HepG2 (cell line): ENCODE measurements around the gene POU5F1. TPM values are rescaled to one million over a fixed set of nuclear protein-coding genes. Genes with fewer than 3 reads are reported as not detected.

ENCODE experiments used
- AHDC1 ChIP-seq: sonication (generic); formaldehyde crosslinking; IDR thresholded peaks from 2 replicates; pipeline ENCODE4 v1.5.1; 2020; ENCODE audit warnings: mild to moderate bottlenecking, missing genetic modification reagents, borderline replicate concordance
- NKX3-1 ChIP-seq: sonication (generic); formaldehyde crosslinking; IDR thresholded peaks from 2 replicates; pipeline ENCODE4 v1.5.0; 2020; ENCODE audit warnings: missing genetic modification reagents
- RARA ChIP-seq: IDR thresholded peaks from 2 replicates; pipeline ENCODE4 v1.6.1; 2016; ENCODE audit warnings: missing genetic modification reagents, missing compliant biosample characterization
- TBX2 ChIP-seq: sonication (generic); formaldehyde crosslinking; IDR thresholded peaks from 2 replicates; pipeline ENCODE4 v1.5.0; 2020; ENCODE audit warnings: missing genetic modification reagents, mild to moderate bottlenecking, borderline replicate concordance
- TFDP2 ChIP-seq: sonication (generic); formaldehyde crosslinking; IDR thresholded peaks from 2 replicates; pipeline ENCODE4 v1.4.0; 2020; ENCODE audit warnings: missing genetic modification reagents
- THAP11 ChIP-seq: IDR thresholded peaks from 2 replicates; pipeline ENCODE4 v1.6.1; 2016; ENCODE audit warnings: missing biosample characterization, missing genetic modification reagents
- ZFP41 ChIP-seq: sonication (generic); formaldehyde crosslinking; IDR thresholded peaks from 2 replicates; pipeline ENCODE4 v1.4.0; 2020; ENCODE audit warnings: mild to moderate bottlenecking, missing genetic modification reagents, borderline replicate concordance
- ZHX1 ChIP-seq: sonication (generic); formaldehyde crosslinking; IDR thresholded peaks from 2 replicates; pipeline ENCODE4 v1.8.1; 2022; ENCODE audit warnings: low read depth, mild to moderate bottlenecking, missing genetic modification reagents
- ZIK1 ChIP-seq: sonication (generic); formaldehyde crosslinking; IDR thresholded peaks from 2 replicates; pipeline ENCODE4 v1.5.0; 2020; ENCODE audit warnings: mild to moderate bottlenecking, low read depth, missing genetic modification reagents, borderline replicate concordance
- ZNF33A ChIP-seq: sonication (generic); formaldehyde crosslinking; IDR thresholded peaks from 2 replicates; pipeline ENCODE4 v1.5.1; 2020; ENCODE audit warnings: missing genetic modification reagents, mild to moderate bottlenecking, moderate library complexity, borderline replicate concordance
- ZNF34 ChIP-seq: sonication (generic); formaldehyde crosslinking; IDR thresholded peaks from 2 replicates; pipeline ENCODE4 v1.4.0; 2020; ENCODE audit warnings: mild to moderate bottlenecking, missing genetic modification reagents, borderline replicate concordance
- ZNF367 ChIP-seq: sonication (generic); formaldehyde crosslinking; IDR thresholded peaks from 2 replicates; pipeline ENCODE4 v1.4.0; 2020; ENCODE audit warnings: missing genetic modification reagents, borderline replicate concordance
- ZNF550 ChIP-seq: sonication (generic); formaldehyde crosslinking; IDR thresholded peaks from 2 replicates; pipeline ENCODE4 v1.4.0; 2020; ENCODE audit warnings: mild to moderate bottlenecking, missing genetic modification reagents, borderline replicate concordance
- ZNF770 ChIP-seq: sonication (generic); formaldehyde crosslinking; IDR thresholded peaks from 2 replicates; pipeline ENCODE4 v1.5.0; 2020; ENCODE audit warnings: mild to moderate bottlenecking, missing genetic modification reagents
- ZNF816 ChIP-seq: sonication (generic); formaldehyde crosslinking; IDR thresholded peaks from 2 replicates; pipeline ENCODE4 v1.8.0; 2022; ENCODE audit warnings: missing genetic modification reagents, mild to moderate bottlenecking, borderline replicate concordance
- ZSCAN30 ChIP-seq: sonication (generic); formaldehyde crosslinking; IDR thresholded peaks from 2 replicates; pipeline ENCODE4 v1.5.0; 2020; ENCODE audit warnings: mild to moderate bottlenecking, missing genetic modification reagents
- polyA plus RNA-seq, 8 experiments: library from polyadenylated mRNA; depleted of rRNA in 3 of 8; stranded (reverse) in 7 of 8; unstranded in 1 of 8; fragments of >200 nt; fragmentation: Illumina TruSeq in 4 of 8; extraction: Trizol in 4 of 8; gene quantifications; 2 replicates each; pipeline versions ENCODE4 v1.2.1 to v1.2.3, GENCODE V29; 2011 to 2016; ENCODE audit warnings: low read depth in 4 of 8, missing spikeins in 1 of 8, mixed read lengths in 1 of 8; ENCODE audit not compliant: insufficient read depth in 1 of 8
- total RNA-seq, 5 experiments: library from RNA; depleted of rRNA; stranded (reverse); fragments of >200 nt; fragmentation: Illumina TruSeq; extraction: Trizol; gene quantifications; 2 replicates each; pipeline ENCODE4 v1.2.3, GENCODE V29; 2016; ENCODE audit warnings: low read depth in 1 of 5

The POU5F1 gene
- total and polyA plus RNA-seq, 2 of the 13 experiments (the other 11 are each of a cell fraction or from before 2014, with no cell fraction given): 2.5 to 7.2 TPM

- TF ChIP-seq ZHX1 (CRISPR knock-in tag) (no peak), ZSCAN30 (CRISPR knock-in tag) (no peak), ZNF367 (no peak), THAP11 (peak; percentile 55), RARA (CRISPR knock-in tag) (peak; percentile 35; the same call in 1 of the 2 replicates), ZNF816 (CRISPR knock-in tag) (peak; percentile 53; the same call in 1 of the 2 replicates), ZNF770 (CRISPR knock-in tag) (no peak), ZNF33A (CRISPR knock-in tag) (no peak), NKX3-1 (CRISPR knock-in tag) (0 out of 2 replicates have a peak, but pooled peaks have one; percentile 37), ZFP41 (no peak), ZNF34 (CRISPR knock-in tag) (no peak), ZNF550 (CRISPR knock-in tag) (0 out of 2 replicates have a peak, but pooled peaks have one; percentile 9), TFDP2 (CRISPR knock-in tag) (peak; percentile 57), AHDC1 (CRISPR knock-in tag) (peak; percentile 77; the same call in 1 of the 2 replicates), ZIK1 (peak; percentile 76; the same call in 1 of the 2 replicates), TBX2 (CRISPR knock-in tag) (peak; percentile 26)
These were observed 15.7 kb upstream of the POU5F1 start (continued) for GRCh38 chr6:31186052-31186734.
